GM12872 (cell line): Measurements from ENCODE around the gene PANK4.
A peak's percentile ranks its signal among the peaks of the same experiment; 100 is the strongest.

Source experiments
- CTCF ChIP-seq: IDR thresholded peaks from 3 replicates; pipeline ENCODE4 v1.5.1; 2011; ENCODE audit warnings: low read depth, mild to moderate bottlenecking, low read length, moderate library complexity; ENCODE audit not compliant: insufficient read depth

The PANK4 gene

GRCh38 chr1:2518528-2518927 is 7.9 kb downstream of the PANK4 start:
- no peak for TF ChIP-seq CTCF

GRCh38 chr1:2517966-2518365 is 8.4 kb downstream of the PANK4 start:
- no peak for TF ChIP-seq CTCF

- TF ChIP-seq CTCF = no peak
These were observed 9.4 kb downstream of the PANK4 start for GRCh38 chr1:2516946-2517345.

GRCh38 chr1:2516124-2516523 is 10.3 kb downstream of the PANK4 start:
- no peak for TF ChIP-seq CTCF

- no peak for TF ChIP-seq CTCF
These were observed 10.7 kb downstream of the PANK4 start for GRCh38 chr1:2515763-2516080.

- TF ChIP-seq CTCF = peak; percentile 11; the same call in 1 of the 3 replicates
These were observed 11.3 kb downstream of the PANK4 start for GRCh38 chr1:2514863-2515762.

GRCh38 chr1:2513939-2514652 is 12.3 kb downstream of the PANK4 start:
- no peak for TF ChIP-seq CTCF
